GM10266 (cell line): ENCODE data around the gene KCNA1.

ENCODE experiments used
- DNase-seq: peaks from one replicate; pipeline ENCODE4 v3.0.0; 2012; ENCODE audit errors: extremely low spot score
- CTCF ChIP-seq: IDR thresholded peaks from 2 replicates; pipeline ENCODE4 v1.5.1; 2012; ENCODE audit warnings: mild to moderate bottlenecking, low read depth; ENCODE audit not compliant: control insufficient read depth, insufficient read depth; ENCODE audit errors: missing control alignments

The KCNA1 gene

DNA sequence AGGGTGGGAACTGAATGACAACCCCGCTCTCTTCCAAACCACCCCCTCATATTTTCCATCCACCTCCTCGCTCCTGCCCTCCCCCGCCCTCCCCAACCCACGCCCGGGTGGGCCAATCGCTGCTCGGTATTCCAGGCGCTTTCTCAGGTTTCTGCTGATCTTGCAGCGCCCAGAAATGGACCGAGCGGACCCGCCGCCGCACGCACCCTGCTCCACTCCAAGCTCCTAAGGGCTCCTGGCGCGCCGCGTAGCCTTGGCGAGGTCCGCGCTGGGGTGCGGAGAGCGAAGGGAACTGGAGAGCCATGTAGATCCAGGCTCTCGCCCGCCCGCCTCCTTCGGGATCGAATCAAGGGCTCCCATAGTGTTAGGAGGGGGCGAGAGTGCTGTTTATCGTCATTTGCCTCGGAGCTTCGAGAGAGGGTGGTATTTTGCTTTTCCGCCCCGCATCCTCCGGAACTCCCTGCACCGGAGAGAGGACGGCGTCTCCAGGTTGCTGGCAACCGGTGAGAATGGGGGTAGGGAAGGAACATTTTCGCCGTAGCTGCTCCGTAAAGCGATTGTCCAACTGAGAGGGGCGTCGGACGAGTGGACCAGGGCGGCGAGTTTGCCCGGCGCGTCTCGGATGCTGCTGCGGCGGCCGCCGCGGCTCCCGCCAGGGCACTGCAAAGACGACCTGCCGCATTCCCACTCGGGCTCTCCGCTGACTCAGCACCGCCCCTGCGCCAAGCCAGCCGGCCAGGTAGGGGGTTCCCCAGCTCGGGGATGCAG is at the start of gene KCNA1:
Gene KCNA1, plus strand, starts transcription at position 172 of the 768 bp plus-strand sequence. CDS start 1,474 bp downstream, outside the sequence.
- peak; percentile 40 for DNase-seq
- TF ChIP-seq CTCF, result no peak

DNA sequence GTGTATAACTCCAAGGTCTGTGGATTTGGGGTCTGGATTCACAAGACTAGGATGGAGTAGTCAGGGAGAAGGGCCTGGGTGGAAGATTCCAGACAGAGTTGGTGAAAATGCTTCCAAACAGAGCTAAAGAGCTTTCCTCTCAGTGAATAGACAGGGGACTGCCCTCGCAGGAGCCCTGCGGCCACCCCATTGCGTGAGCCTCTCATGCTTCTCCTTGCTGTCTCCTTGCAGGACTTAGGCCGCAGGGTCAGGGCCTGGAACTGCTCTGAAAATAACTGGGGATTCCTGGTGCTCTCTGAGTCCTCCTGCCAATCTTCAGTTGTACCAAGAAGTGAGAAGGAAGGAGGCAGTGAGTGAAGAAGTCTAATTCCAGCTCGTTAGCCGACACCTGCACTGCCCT is 49.0 kb upstream of the KCNA1 start:
- TF ChIP-seq CTCF, result no peak
- no peak for DNase-seq

DNA sequence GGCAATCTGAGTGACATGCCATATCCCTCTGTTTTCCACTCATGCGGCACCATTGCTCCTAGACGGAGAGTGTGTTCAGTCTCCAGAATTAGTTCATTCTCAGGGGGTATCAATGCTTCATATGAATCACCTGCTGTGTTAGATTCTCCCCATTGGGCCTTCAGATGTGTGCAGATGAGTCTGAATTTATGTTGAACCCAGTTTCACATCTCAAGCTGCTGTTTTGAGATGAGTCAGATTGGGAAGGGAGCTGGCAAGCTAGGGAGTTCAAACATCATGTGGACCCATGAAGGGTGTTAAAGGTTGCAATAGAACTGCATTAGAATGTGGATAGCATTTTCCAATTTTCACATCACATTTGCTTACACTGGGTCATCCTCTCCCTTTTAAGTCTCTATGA is 46.9 kb upstream of the KCNA1 start:
- TF ChIP-seq CTCF, result no peak
- no peak for DNase-seq

GRCh38 chr12:4864575-4864974 is 45.1 kb upstream of the KCNA1 start:
- no peak for TF ChIP-seq CTCF
- DNase-seq, result no peak

DNA sequence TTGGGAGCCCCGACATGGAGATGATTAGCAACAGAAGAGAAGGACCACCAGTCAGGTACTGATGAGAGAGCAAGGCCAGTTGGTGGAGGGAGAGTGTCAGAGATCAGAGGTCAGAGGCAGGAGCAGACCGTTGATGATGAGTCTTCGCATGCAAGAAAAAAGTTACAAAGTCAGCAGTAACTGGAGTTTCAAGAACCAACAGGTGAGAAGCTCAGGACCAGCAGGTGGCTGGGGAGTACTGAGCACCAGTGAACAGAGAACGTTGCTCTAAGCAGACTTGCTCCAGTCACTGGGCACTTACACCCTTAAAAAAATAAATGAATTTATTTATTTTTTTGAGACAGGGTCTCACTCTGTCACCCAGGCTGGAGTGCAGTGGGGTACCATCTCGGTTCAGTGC is 44.5 kb upstream of the KCNA1 start:
- DNase-seq, result no peak
- no peak for TF ChIP-seq CTCF

DNA sequence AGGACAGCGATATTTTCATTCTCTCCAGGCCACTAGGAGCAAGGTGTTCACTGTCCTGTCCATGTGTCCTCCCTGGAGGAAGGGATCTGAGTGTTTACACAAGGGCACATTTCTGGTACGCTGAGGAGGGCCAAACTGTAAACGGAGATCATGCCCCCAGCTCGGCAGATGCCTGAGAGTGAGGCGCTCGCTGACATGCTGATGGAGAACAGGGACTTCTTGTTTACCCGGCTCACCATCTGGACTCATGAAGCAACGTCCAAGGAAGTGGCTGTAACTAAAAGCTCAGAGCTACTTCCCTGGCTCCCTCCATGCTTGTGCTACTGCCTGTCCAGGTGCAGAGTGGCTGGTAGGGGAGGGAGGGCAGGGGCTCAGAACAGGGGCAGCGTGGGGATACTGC is 43.4 kb upstream of the KCNA1 start:
- TF ChIP-seq CTCF, result no peak
- DNase-seq, result no peak

DNA sequence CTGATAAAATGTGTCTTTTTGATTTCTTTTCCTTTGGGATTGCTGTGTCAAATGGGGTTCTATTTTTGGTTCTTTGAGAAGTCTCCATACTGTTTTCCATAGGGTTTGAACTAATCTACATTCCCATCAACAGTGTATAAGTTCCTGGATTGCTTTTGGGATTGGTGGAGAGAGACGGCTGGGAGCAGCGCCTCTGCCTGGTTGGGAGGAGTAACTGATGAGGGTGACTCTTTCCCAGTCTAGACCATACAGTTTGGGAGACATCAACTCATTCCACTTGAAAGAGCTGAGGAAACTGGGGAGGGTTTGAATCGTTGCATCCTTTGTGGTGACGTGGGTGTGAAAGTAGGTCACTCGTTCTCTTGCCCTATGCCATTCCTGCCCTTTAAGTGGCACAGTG is 42.3 kb upstream of the KCNA1 start:
- DNase-seq, result no peak
- no peak for TF ChIP-seq CTCF
